ENCODE measurements around the gene ULK3. TPM values are rescaled to one million over a fixed set of nuclear protein-coding genes. Genes with fewer than 3 reads are reported as not detected.

The ULK3 gene
- total RNA-seq, 1 experiment from 2014 or later, result 38.9 TPM

DNA sequence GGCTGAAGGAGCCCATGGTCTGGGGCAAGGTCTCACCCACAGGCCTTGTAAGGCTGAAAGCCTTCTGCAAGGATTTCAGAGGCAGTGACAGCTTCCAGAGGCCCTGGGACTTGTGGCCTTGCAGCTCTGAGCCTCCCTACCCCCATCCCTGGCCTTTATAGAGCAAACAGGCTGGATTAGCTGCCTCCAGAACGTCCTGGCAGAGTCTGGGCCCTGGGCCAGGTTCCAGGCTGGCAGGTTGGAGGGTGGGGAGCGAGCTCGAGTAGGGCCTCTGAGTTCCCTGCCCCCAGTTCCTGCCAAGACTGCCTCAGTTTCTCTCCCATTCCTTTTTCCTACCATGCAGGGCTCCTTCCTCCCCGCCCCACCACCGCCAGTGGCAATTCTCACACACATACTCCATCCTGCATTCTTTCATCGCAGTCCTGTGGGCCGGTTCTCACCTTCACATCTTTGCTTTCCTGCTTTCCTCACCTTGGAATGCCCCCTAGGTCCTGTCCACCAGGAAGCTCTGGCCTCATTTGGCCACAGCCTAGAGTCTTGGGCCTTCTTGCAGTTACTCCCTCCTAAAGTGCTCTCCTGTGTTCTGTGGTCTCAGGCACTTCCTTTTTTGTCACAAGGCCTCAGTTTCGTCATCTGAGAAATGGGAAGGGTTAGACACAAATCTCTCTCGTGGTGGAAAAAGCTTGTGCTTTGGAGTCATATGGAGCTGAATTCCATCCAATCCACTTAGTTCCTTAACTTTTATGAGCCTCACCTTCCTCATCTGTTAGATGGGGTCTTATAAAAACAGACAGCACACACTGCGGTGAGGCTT lies 27.6 kb downstream of the ULK3 start:
- Mint-ChIP-seq H3K27ac (no peak overlapping the region; the same call in 1 of the 2 replicates), H3K27me3 (ENCODE audit: low read depth) (no peaks in the 10 kb centered on the region; the same call in 1 of the 2 replicates), H3K9me3 (no peaks in the 10 kb centered on the region), H3K4me1 (peaks cover 9% of the 10 kb centered on the region), H3K36me3 (no peaks in the 10 kb centered on the region), H3K4me3 (no peak overlapping the region)
- DNase-seq (ENCODE audit: low spot score) (no peak), ATAC-seq (no peak)
- TF ChIP-seq PREB (CRISPR knock-in tag; IDR thresholded peaks at IDR 0.05; ENCODE audit: borderline replicate concordance), result no peak
- no peak for TF ChIP-seq RELA (CRISPR knock-in tag; IDR thresholded peaks at IDR 0.05; ENCODE audit: borderline replicate concordance)
- no peak for TF ChIP-seq GRHL2 (CRISPR knock-in tag; IDR thresholded peaks at IDR 0.05; ENCODE audit: insufficient replicate concordance, severe bottlenecking)
- no peak for TF ChIP-seq ZNF121 (CRISPR knock-in tag; IDR thresholded peaks at IDR 0.05)
- TF ChIP-seq OVOL2 (CRISPR knock-in tag; IDR thresholded peaks at IDR 0.05; ENCODE audit: borderline replicate concordance), result no peak
- ChIA-PET POLR2A (no interaction called here), CTCF (interaction anchor here (0.8 to 2.4 kb wide), 4 partner anchors 28 to 47 kb away, joined by 3 to 7 read pairs (median 3); no protein-coding TSS in a partner anchor)

DNA sequence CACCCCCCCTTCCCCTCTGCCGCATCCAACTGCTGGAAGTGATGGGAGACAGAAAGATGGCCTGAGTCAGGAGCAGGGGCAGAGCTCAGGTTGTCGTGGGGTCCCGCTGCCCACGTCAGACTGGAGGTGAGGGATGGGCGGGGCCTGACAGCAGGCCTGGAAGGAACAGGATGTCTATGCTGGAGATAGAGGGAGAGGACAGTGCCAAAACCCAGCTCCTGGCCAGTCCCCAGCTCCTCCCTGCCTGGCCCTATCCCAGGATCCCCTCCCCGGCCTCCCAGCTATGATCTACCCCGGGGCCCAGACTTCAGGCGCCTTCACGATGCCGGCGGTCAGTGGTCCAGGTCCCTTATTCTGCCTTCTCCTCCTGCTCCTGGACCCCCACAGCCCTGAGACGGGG lies 30.4 kb downstream of the ULK3 start, which contains the start of gene LMAN1L:
TSS of gene LMAN1L (plus strand) at position 303 of the 400 bp plus-strand sequence. CDS start at position 323, 20 bp downstream.
- ChIA-PET CTCF (interaction anchor here (0.9 to 1.3 kb wide), 5 partner anchors 13 to 138 kb away, joined by 3 to 8 read pairs (median 6); no protein-coding TSS in a partner anchor), POLR2A (no interaction called here)
- Mint-ChIP-seq H3K27me3 (ENCODE audit: low read depth) (no peaks in the 10 kb centered on the region), H3K4me3 (no peak within 1 kb of the TSS), H3K36me3 (no peaks in the 10 kb centered on the region), H3K9me3 (no peaks in the 10 kb centered on the region), H3K27ac (no peak within 1 kb of the TSS), H3K4me1 (peaks cover 15% of the 10 kb centered on the region)
- no peak for DNase-seq (ENCODE audit: low spot score)
- ATAC-seq, result no peak
- TF ChIP-seq ARID4B (CRISPR knock-in tag; IDR thresholded peaks at IDR 0.05; ENCODE audit: borderline replicate concordance), result no peak
- TF ChIP-seq CREB1 (CRISPR knock-in tag; IDR thresholded peaks at IDR 0.05), result no peak
- TF ChIP-seq, protein P1, sequence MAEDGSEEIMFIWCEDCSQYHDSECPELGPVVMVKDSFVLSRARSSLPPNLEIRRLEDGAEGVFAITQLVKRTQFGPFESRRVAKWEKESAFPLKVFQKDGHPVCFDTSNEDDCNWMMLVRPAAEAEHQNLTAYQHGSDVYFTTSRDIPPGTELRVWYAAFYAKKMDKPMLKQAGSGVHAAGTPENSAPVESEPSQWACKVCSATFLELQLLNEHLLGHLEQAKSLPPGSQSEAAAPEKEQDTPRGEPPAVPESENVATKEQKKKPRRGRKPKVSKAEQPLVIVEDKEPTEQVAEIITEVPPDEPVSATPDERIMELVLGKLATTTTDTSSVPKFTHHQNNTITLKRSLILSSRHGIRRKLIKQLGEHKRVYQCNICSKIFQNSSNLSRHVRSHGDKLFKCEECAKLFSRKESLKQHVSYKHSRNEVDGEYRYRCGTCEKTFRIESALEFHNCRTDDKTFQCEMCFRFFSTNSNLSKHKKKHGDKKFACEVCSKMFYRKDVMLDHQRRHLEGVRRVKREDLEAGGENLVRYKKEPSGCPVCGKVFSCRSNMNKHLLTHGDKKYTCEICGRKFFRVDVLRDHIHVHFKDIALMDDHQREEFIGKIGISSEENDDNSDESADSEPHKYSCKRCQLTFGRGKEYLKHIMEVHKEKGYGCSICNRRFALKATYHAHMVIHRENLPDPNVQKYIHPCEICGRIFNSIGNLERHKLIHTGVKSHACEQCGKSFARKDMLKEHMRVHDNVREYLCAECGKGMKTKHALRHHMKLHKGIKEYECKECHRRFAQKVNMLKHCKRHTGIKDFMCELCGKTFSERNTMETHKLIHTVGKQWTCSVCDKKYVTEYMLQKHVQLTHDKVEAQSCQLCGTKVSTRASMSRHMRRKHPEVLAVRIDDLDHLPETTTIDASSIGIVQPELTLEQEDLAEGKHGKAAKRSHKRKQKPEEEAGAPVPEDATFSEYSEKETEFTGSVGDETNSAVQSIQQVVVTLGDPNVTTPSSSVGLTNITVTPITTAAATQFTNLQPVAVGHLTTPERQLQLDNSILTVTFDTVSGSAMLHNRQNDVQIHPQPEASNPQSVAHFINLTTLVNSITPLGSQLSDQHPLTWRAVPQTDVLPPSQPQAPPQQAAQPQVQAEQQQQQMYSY (CRISPR knock-in tag; IDR thresholded peaks at IDR 0.05), result no peak
- TF ChIP-seq, protein P2, sequence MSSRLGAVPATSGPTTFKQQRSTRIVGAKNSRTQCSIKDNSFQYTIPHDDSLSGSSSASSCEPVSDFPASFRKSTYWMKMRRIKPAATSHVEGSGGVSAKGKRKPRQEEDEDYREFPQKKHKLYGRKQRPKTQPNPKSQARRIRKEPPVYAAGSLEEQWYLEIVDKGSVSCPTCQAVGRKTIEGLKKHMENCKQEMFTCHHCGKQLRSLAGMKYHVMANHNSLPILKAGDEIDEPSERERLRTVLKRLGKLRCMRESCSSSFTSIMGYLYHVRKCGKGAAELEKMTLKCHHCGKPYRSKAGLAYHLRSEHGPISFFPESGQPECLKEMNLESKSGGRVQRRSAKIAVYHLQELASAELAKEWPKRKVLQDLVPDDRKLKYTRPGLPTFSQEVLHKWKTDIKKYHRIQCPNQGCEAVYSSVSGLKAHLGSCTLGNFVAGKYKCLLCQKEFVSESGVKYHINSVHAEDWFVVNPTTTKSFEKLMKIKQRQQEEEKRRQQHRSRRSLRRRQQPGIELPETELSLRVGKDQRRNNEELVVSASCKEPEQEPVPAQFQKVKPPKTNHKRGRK (CRISPR knock-in tag; IDR thresholded peaks at IDR 0.05; ENCODE audit: borderline replicate concordance), result no peak
- TF ChIP-seq, protein P3, sequence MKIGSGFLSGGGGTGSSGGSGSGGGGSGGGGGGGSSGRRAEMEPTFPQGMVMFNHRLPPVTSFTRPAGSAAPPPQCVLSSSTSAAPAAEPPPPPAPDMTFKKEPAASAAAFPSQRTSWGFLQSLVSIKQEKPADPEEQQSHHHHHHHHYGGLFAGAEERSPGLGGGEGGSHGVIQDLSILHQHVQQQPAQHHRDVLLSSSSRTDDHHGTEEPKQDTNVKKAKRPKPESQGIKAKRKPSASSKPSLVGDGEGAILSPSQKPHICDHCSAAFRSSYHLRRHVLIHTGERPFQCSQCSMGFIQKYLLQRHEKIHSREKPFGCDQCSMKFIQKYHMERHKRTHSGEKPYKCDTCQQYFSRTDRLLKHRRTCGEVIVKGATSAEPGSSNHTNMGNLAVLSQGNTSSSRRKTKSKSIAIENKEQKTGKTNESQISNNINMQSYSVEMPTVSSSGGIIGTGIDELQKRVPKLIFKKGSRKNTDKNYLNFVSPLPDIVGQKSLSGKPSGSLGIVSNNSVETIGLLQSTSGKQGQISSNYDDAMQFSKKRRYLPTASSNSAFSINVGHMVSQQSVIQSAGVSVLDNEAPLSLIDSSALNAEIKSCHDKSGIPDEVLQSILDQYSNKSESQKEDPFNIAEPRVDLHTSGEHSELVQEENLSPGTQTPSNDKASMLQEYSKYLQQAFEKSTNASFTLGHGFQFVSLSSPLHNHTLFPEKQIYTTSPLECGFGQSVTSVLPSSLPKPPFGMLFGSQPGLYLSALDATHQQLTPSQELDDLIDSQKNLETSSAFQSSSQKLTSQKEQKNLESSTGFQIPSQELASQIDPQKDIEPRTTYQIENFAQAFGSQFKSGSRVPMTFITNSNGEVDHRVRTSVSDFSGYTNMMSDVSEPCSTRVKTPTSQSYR (CRISPR knock-in tag; IDR thresholded peaks at IDR 0.05), result no peak

Data from WTC11 (cell line).